Measurements from ENCODE around the gene LGALS7B.

GRCh38 chr19:38740257-38740592 lies 48.8 kb upstream of the LGALS7B start:
- TF ChIP-seq POLR2A (IDR thresholded peaks at IDR 0.05) (no peak), CTCF (IDR thresholded peaks at IDR 0.05) (no peak)
